Lower lobe of right lung (tissue), 2 donors: Measurements from ENCODE around the gene GNAZ. TPM values are rescaled to one million over a fixed set of nuclear protein-coding genes. Genes with fewer than 3 reads are reported as not detected.
A peak's percentile ranks its signal among the peaks of the same experiment; 100 is the strongest.

Source experiments
- ATAC-seq, 2 donors: fragments of 200-7000 bp; cut with Tn5 transposase; one replicate each; pipeline ENCODE4 v1.9.1; 2020 to 2022; ENCODE audit warnings: mild to moderate bottlenecking in 2 of 2, moderate library complexity in 2 of 2
- DNase-seq: peaks from one replicate; pipeline ENCODE4 v3.0.0-alpha.2; 2020
- H3K27ac ChIP-seq: fragments of 200-600 bp; one replicate; pipeline ENCODE4 v1.8.0; 2022
- H3K27me3 ChIP-seq: fragments of 200-600 bp; one replicate; pipeline ENCODE4 v1.8.0; 2022; ENCODE audit warnings: low read depth
- H3K36me3 ChIP-seq: fragments of 200-600 bp; one replicate; pipeline ENCODE4 v1.8.0; 2022; ENCODE audit warnings: mild to moderate bottlenecking
- H3K4me1 ChIP-seq: fragments of 200-600 bp; one replicate; pipeline ENCODE4 v1.8.0; 2022
- H3K4me3 ChIP-seq: fragments of 200-600 bp; one replicate; pipeline ENCODE4 v1.8.0; 2022; ENCODE audit warnings: mild to moderate bottlenecking
- H3K9me3 ChIP-seq: fragments of 200-600 bp; one replicate; pipeline ENCODE4 v1.8.0; 2022
- intact Hi-C: fragments of 100-400 bp; cut with DNase I; formaldehyde crosslinking; loops from one replicate; pipeline ENCODE4 v1.11.0; 2022
- total RNA-seq: library from RNA; stranded (reverse); fragmentation: NEBNext Ultra II Directional; extraction: Animal tissue kit (Norgen Biotek cat#: 25700); gene quantifications from one replicate; pipeline ENCODE4 v1.2.1, GENCODE V29; 2021
- TF ChIP-seq, protein P1 (sequence below): fragments of 200-600 bp; IDR thresholded peaks from one replicate; pipeline ENCODE4 v1.8.0; 2022; ENCODE audit warnings: antibody characterized with exemption, mild to moderate bottlenecking
- donor health status: DM: no; HTN: yes; CAD: no; lungs with severe emphysema.

GNAZ gene
- total RNA-seq, 1 donor from 2014 or later: 2.4 TPM

DNA sequence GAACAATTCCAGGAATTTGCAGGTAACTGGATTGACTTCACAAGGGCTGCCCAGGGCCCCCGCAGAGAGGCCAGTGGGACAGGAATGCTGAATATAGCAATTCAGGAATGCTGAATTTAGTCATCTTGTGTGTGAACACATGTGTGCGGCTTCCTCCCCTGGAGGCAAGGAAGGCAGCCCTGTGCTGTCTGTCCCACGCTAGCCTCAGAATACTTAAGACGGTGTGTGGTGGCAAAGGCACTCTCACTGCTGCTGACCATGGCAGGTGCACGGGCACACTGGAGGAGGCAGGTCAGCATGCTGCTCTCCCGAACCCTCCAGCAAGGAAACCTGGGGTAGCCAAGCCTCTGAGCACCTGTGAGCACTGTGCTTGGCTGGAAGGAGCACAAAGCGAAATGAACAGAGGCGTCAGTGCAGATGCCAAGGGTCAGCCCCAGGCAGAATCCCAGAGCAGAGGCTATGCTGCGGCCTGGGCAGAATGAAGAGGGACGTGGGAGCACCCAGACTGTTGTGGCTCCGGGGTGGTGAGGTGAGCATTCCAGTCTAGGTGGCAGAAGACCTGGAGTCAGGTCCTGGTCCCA is 2.7 kb downstream of the GNAZ start:
- DNase-seq: peak; percentile 13
- H3K9me3 ChIP-seq: no peaks in the 10 kb centered on the region
- no peak overlapping the region for H3K27ac ChIP-seq
- no peaks in the 10 kb centered on the region for H3K36me3 ChIP-seq
- intact Hi-C loops: no loop called here
- ATAC-seq: no peak
- H3K4me3 ChIP-seq: no peak overlapping the region
- H3K4me1 ChIP-seq: peaks cover 16% of the 10 kb centered on the region
- TF ChIP-seq, protein P1, sequence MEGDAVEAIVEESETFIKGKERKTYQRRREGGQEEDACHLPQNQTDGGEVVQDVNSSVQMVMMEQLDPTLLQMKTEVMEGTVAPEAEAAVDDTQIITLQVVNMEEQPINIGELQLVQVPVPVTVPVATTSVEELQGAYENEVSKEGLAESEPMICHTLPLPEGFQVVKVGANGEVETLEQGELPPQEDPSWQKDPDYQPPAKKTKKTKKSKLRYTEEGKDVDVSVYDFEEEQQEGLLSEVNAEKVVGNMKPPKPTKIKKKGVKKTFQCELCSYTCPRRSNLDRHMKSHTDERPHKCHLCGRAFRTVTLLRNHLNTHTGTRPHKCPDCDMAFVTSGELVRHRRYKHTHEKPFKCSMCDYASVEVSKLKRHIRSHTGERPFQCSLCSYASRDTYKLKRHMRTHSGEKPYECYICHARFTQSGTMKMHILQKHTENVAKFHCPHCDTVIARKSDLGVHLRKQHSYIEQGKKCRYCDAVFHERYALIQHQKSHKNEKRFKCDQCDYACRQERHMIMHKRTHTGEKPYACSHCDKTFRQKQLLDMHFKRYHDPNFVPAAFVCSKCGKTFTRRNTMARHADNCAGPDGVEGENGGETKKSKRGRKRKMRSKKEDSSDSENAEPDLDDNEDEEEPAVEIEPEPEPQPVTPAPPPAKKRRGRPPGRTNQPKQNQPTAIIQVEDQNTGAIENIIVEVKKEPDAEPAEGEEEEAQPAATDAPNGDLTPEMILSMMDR: no peak
- H3K27me3 ChIP-seq: peaks cover 19% of the 10 kb centered on the region

DNA sequence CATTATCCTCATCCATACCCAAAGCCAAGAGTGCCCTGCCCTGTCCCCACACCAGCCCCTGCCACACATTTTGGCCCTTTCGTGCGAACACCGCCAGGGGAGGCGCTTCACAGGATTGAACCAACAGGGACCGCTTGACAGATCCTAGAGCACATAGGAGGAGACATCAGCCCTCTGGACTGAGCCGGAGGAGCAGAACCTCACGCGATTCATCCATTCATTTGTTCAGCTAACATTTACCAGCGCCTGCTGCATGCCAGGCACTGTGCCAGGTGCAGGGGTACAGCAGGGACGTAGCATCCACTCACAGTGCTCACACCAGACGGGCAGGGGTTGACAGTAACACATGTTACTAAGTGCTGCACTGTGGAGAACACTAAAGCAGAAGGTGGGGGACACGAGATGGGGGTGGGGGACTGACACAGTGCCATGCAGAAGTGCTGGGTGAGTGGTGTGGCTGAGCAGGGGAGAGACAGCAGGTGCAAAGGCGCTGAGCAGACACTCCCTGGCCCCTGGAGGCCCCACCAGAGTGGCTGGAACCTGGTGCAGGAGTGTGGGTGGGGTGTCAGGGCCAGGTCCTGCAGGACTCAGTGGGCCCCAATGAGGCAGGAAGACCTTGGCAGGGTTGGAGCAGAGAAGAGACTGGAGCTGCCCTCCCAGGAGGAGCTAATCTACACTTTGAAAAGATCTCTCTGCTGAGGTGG is 3.4 kb downstream of the GNAZ start:
- DNase-seq (peak; percentile 23), ATAC-seq (no peak)
- Histone ChIP-seq H3K9me3 (no peaks in the 10 kb centered on the region), H3K4me1 (peaks cover 16% of the 10 kb centered on the region), H3K4me3 (no peak overlapping the region), H3K36me3 (no peaks in the 10 kb centered on the region), H3K27me3 (peaks cover 19% of the 10 kb centered on the region), H3K27ac (no peak overlapping the region)
- intact Hi-C loops: no loop called here
- TF ChIP-seq, protein P1: no peak

DNA sequence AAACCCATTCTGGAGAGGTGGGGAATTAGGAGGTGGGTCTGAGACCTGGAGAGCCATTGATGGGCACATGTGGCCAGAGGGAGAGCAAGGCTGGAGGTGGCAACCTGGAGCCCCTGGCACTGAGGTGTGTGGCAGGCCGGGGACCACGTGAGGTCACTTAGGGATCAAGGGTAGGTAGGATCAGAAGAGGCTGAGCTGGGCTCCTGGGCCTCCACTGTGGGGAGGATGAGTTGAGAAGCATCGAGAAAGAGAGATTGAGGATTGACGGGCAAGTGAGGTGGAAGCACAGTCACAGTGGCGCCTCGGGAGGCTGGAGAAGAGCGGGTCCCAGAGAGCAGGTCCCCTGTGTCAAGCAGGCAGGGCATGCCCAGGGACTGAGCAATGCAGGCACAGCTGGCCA is 4.1 kb downstream of the GNAZ start:
- no peak for ATAC-seq
- Histone ChIP-seq H3K9me3 (no peaks in the 10 kb centered on the region), H3K4me3 (no peak overlapping the region), H3K27ac (no peak overlapping the region), H3K27me3 (peaks cover 19% of the 10 kb centered on the region), H3K36me3 (no peaks in the 10 kb centered on the region), H3K4me1 (peaks cover 12% of the 10 kb centered on the region)
- DNase-seq: peak; percentile 24
- TF ChIP-seq, protein P1: no peak
- intact Hi-C loops: no loop called here

DNA sequence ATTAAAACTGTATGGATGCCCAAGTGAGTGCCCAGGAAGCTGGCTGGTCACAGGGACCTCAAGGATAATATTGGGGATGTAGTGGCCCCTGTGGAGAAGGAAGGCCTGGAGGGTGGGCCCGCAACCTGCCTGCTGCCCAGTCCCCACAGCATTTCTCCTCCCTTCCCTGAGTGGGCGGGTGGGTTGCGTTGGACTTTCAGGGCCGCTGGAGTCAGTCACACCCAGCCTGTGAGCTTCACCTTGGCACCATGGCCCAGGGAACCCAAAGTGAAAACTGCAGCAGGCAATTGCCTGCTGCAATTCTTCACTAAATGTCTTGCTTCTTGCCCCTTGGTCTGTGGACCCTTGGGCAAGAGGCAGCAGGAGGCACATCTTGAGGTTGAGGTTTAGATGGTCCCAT is 4.7 kb downstream of the GNAZ start:
- DNase-seq (peak; percentile 19), ATAC-seq (no peak)
- H3K27ac ChIP-seq: no peak overlapping the region
- intact Hi-C loops: no loop called here
- peaks cover 8% of the 10 kb centered on the region for H3K4me1 ChIP-seq
- TF ChIP-seq, protein P1: no peak
- H3K9me3 ChIP-seq: no peaks in the 10 kb centered on the region
- no peak overlapping the region for H3K4me3 ChIP-seq
- peaks cover 19% of the 10 kb centered on the region for H3K27me3 ChIP-seq
- no peaks in the 10 kb centered on the region for H3K36me3 ChIP-seq

DNA sequence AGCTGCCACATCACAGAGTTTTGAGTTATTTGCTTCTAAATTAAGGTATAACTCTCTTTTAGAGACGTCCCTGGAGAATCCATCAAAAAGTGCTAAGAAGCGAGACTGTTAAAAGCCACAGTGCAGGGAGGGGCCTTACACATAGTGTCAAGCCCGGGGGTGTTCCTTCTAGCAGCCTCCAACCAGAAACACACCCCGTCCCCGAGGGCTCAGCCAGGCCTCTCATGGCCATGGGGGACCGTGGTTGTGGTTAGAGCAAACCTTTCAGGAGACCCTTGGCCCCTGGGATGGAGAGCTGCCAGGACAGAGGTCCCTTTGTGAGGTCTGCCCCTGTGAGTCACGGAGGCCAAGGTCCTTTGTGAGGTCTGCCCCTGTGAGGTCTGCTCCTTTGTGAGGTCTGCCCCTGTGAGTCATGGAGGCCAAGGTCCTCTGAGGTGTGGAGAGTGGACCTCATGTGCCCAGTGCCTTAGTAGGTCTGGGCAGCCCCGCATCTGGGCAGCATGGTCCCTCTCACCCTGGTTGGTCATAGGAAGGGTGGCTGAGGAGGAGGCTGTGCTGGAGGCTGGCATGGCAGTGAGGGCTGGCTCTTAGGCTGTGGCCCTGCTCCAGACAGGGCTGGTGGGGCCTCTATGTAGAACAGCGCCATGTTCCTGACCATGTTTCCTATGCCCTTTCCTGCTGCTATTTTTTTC is 5.4 kb downstream of the GNAZ start:
- H3K4me3 ChIP-seq: no peak overlapping the region
- H3K4me1 ChIP-seq: peaks cover 5% of the 10 kb centered on the region
- peaks cover 18% of the 10 kb centered on the region for H3K27me3 ChIP-seq
- TF ChIP-seq, protein P1: no peak
- H3K9me3 ChIP-seq: no peaks in the 10 kb centered on the region
- ATAC-seq: no peak
- no peak overlapping the region for H3K27ac ChIP-seq
- no peak for DNase-seq
- H3K36me3 ChIP-seq: no peaks in the 10 kb centered on the region
- intact Hi-C loops: no loop called here
